Hepatocyte (in vitro differentiated cells): ENCODE measurements around the gene MAP3K5.

Experiments
- CTCF ChIP-seq: fragments of 200-600 bp; sonication (generic); IDR thresholded peaks from 2 replicates; pipeline ENCODE4 v1.5.1; 2016; ENCODE audit warnings: antibody characterized with exemption, mild to moderate bottlenecking; ENCODE audit not compliant: poor library complexity
- EZH2 ChIP-seq: fragments of 200-600 bp; sonication (generic); IDR thresholded peaks from 2 replicates; pipeline ENCODE4 v1.6.1; 2016; ENCODE audit warnings: antibody characterized with exemption, mild to moderate bottlenecking, borderline replicate concordance
- EZH2phosphoT487 ChIP-seq: fragments of 200-600 bp; sonication (generic); IDR thresholded peaks from one replicate; pipeline ENCODE4 v1.6.1; 2018; ENCODE audit warnings: antibody characterized with exemption, mild to moderate bottlenecking, low read depth, moderate library complexity; ENCODE audit not compliant: unreplicated experiment, severe bottlenecking

- TF ChIP-seq CTCF (no peak), EZH2 (no peak), EZH2phosphoT487 (no peak)
Observed at GRCh38 chr6:136528477-136528876, 263.8 kb downstream of the MAP3K5 start.
